ENCODE measurements around the gene TARBP2.
A peak's percentile ranks its signal among the peaks of the same experiment; 100 is the strongest.

Gene TARBP2

GRCh38 chr12:53497461-53497860 lies 3.6 kb upstream of the TARBP2 start:
- no peak for DNase-seq

GRCh38 chr12:53498235-53498630 lies 2.9 kb upstream of the TARBP2 start:
- DNase-seq, result no peak

- DNase-seq, result peak; percentile 55
Measured at GRCh38 chr12:53499266-53500141, 1.6 kb upstream of the TARBP2 start, which contains the start of gene MAP3K12. MAP3K12 (minus strand) TSS chr12:53499458; CDS start chr12:53487391, 12,067 bp downstream.

GRCh38 chr12:53500142-53500775 lies 824 bp upstream of the TARBP2 start:
- DNase-seq, result no peak

GRCh38 chr12:53501615-53502181 lies 615 bp downstream of the TARBP2 start:
- no peak for DNase-seq

- DNase-seq, result no peak
Measured at GRCh38 chr12:53502331-53502730, 1.2 kb downstream of the TARBP2 start.

GRCh38 chr12:53502983-53503728 lies 2.1 kb downstream of the TARBP2 start:
- no peak for DNase-seq

- no peak for DNase-seq
Measured at GRCh38 chr12:53504004-53504920, 3.2 kb downstream of the TARBP2 start.

GRCh38 chr12:53505086-53505485 lies 4.0 kb downstream of the TARBP2 start:
- DNase-seq, result peak; percentile 67

GRCh38 chr12:53505555-53506449 lies 4.7 kb downstream of the TARBP2 start:
- DNase-seq, result no peak

GRCh38 chr12:53506450-53506785 lies 5.3 kb downstream of the TARBP2 start:
- no peak for DNase-seq

- DNase-seq, result no peak
Measured at GRCh38 chr12:53506881-53507602, 6.0 kb downstream of the TARBP2 start, which contains the start of gene NPFF. NPFF (minus strand) TSS chr12:53507484; CDS start chr12:53507474, 10 bp downstream.

GRCh38 chr12:53507603-53507885 lies 6.5 kb downstream of the TARBP2 start:
- no peak for DNase-seq

- peak; percentile 40 for DNase-seq
Measured at GRCh38 chr12:53508534-53509170, 7.6 kb downstream of the TARBP2 start.

GRCh38 chr12:53510181-53510812 lies 9.2 kb downstream of the TARBP2 start:
- no peak for DNase-seq

- no peak for DNase-seq
Measured at GRCh38 chr12:53513712-53514410, 12.8 kb downstream of the TARBP2 start.

GRCh38 chr12:53514628-53515290 lies 13.7 kb downstream of the TARBP2 start:
- DNase-seq, result no peak

GRCh38 chr12:53515291-53515680 lies 14.2 kb downstream of the TARBP2 start:
- DNase-seq, result no peak

All from GOT3 (cell line).